GM12878 (cell line): Measurements from ENCODE around the gene ABTB1. TPM values are rescaled to one million over a fixed set of nuclear protein-coding genes. Genes with fewer than 3 reads are reported as not detected.

ENCODE experiments used
- ATAC-seq: fragments of 200-7000 bp; cut with Tn5 transposase; 3 replicates; pipeline ENCODE4 v1.9.1; 2020; ENCODE audit warnings: mild to moderate bottlenecking, moderate library complexity
- BruUV-seq: library from RNA; stranded (reverse); fragments of 400-500 nt; replicated peaks from 2 replicates; lab custom pipeline; 2021; lab: Mats Ljungman, UMichigan
- CTCF ChIA-PET: fragments of 300-600 bp; sonication (Branson Sonifier 250); formaldehyde crosslinking; extraction: SDS; loops from one replicate; lab custom pipeline; 2021; ENCODE audit warnings: inconsistent platforms; lab: Yijun Ruan, JAX
- POLR2A ChIA-PET: fragments of 350-600 bp; formaldehyde crosslinking; extraction: SDS; loops from one replicate; lab custom pipeline; 2021; ENCODE audit warnings: inconsistent platforms; lab: Charles Lee
- RAD21 ChIA-PET: fragments of 300-600 bp; sonication (Branson Sonifier 250); formaldehyde crosslinking; loops from one replicate; lab custom pipeline; 2023; ENCODE audit warnings: antibody characterized with exemption; ENCODE audit not compliant: unreplicated experiment; lab: Charles Lee
- SMC1A ChIA-PET: fragments of 300-600 bp; sonication (Branson Sonifier 250); formaldehyde crosslinking; loops from one replicate; lab custom pipeline; 2023; ENCODE audit not compliant: unreplicated experiment, uncharacterized antibody; lab: Charles Lee
- DNase-seq: peaks from one replicate; pipeline ENCODE4 v3.0.0-alpha.2; 2011; ENCODE audit warnings: low read depth, low spot score
- FAIRE-seq: peaks from 3 replicates; lab custom pipeline; 2011; peaks lifted over from hg19 to GRCh38; lab: Jason Lieb, UNC
- H2AFZ ChIP-seq: 2 replicates; pipeline ENCODE4 v1.6.0; 2011; ENCODE audit warnings: low read depth, low read length, control low read depth; ENCODE audit not compliant: control insufficient read depth
- H3K27ac ChIP-seq: 2 replicates; pipeline ENCODE4 v1.5.1; 2011; ENCODE audit warnings: control low read depth; ENCODE audit not compliant: control insufficient read depth, insufficient read depth
- H3K27me3 ChIP-seq, 2 experiments: replicated peaks in 1 of 2; 2 replicates each; pipeline versions ENCODE4 v1.6.0 to v1.6.1; 2011; ENCODE audit warnings: low read length in 1 of 2; ENCODE audit not compliant: control insufficient read depth in 2 of 2, insufficient read depth in 2 of 2
- H3K36me3 ChIP-seq, 2 experiments: 2 replicates each; pipeline ENCODE4 v1.5.1; 2011; ENCODE audit warnings: low read length in 1 of 2; ENCODE audit not compliant: control insufficient read depth in 2 of 2, insufficient read depth in 2 of 2
- H3K4me1 ChIP-seq: 2 replicates; pipeline ENCODE4 v1.6.1; 2011; ENCODE audit warnings: mild to moderate bottlenecking, low read length, moderate library complexity, mixed read lengths; ENCODE audit not compliant: control insufficient read depth, insufficient read depth
- H3K4me2 ChIP-seq: 2 replicates; pipeline ENCODE4 v1.6.0; 2011; ENCODE audit warnings: control low read depth; ENCODE audit not compliant: control insufficient read depth, insufficient read depth
- H3K4me3 ChIP-seq: fragments of 200-600 bp; sonication (generic); 2 replicates; pipeline ENCODE4 v1.5.1; 2016
- H3K79me2 ChIP-seq: 2 replicates; pipeline ENCODE4 v1.6.0; 2011; ENCODE audit warnings: low read length; ENCODE audit not compliant: control insufficient read depth, insufficient read depth
- H3K9ac ChIP-seq: 2 replicates; pipeline ENCODE4 v1.8.0; 2011; ENCODE audit warnings: low read length, control low read depth, mixed read lengths; ENCODE audit not compliant: control insufficient read depth, insufficient read depth
- H3K9me3 ChIP-seq: replicated peaks from 3 replicates; pipeline ENCODE4 v1.5.1; 2011; ENCODE audit warnings: mild to moderate bottlenecking, low read length; ENCODE audit not compliant: control insufficient read depth, insufficient read depth
- H4K20me1 ChIP-seq: 2 replicates; pipeline ENCODE4 v1.6.0; 2011; ENCODE audit not compliant: control insufficient read depth, insufficient read depth
- CBX5 ChIP-seq: sonication (generic); IDR thresholded peaks from 2 replicates; pipeline ENCODE4 v1.6.1; 2016; ENCODE audit warnings: low read depth, moderate library complexity, mild to moderate bottlenecking, inconsistent platforms
- CHD1 ChIP-seq: IDR thresholded peaks from 2 replicates; pipeline ENCODE4 v1.6.1; 2012; ENCODE audit warnings: low read depth, low read length, improper control_type of control experiment
- CUX1 ChIP-seq: IDR thresholded peaks from 2 replicates; pipeline ENCODE4 v1.6.1; 2012; ENCODE audit warnings: improper control_type of control experiment, low read depth, low read length; ENCODE audit not compliant: insufficient replicate concordance
- KLF5 ChIP-seq: fragments of 450-650 bp; IDR thresholded peaks from 2 replicates; pipeline ENCODE4 v1.6.1; 2014; ENCODE audit warnings: mild to moderate bottlenecking; ENCODE audit not compliant: partially characterized antibody
- MYC ChIP-seq: IDR thresholded peaks from 2 replicates; pipeline ENCODE4 v1.6.1; 2011; ENCODE audit warnings: mild to moderate bottlenecking, low read length, moderate library complexity, inconsistent platforms; ENCODE audit not compliant: insufficient read depth, insufficient replicate concordance, insufficient read length, severe bottlenecking
- NKRF ChIP-seq: fragments of 450-650 bp; conservative IDR thresholded peaks from 2 replicates; pipeline ENCODE4 v1.6.1; 2017; ENCODE audit warnings: mild to moderate bottlenecking, moderate library complexity
- NRF1 ChIP-seq: conservative IDR thresholded peaks from 2 replicates; pipeline ENCODE4 v1.6.1; 2011; ENCODE audit warnings: mild to moderate bottlenecking, low read depth, low read length, improper control_type of control experiment
- PML ChIP-seq: IDR thresholded peaks from 2 replicates; pipeline ENCODE4 v1.6.1; 2012; ENCODE audit warnings: low read length, inconsistent platforms
- POLR2AphosphoS5 ChIP-seq: IDR thresholded peaks from 2 replicates; pipeline ENCODE4 v1.6.1; 2011; ENCODE audit warnings: mild to moderate bottlenecking, low read length, inconsistent platforms
- RAD21 ChIP-seq: IDR thresholded peaks from 2 replicates; pipeline ENCODE4 v1.6.1; 2011; ENCODE audit warnings: mild to moderate bottlenecking, low read depth, low read length, moderate library complexity; ENCODE audit not compliant: insufficient read depth
- RELA ChIP-seq: fragments of 450-650 bp; IDR thresholded peaks from 2 replicates; pipeline ENCODE4 v1.8.0; 2014; ENCODE audit warnings: borderline replicate concordance; ENCODE audit not compliant: partially characterized antibody
- SPI1 ChIP-seq: IDR thresholded peaks from 2 replicates; pipeline ENCODE4 v1.6.1; 2011; ENCODE audit warnings: low read depth, mild to moderate bottlenecking, low read length, moderate library complexity, borderline replicate concordance; ENCODE audit not compliant: insufficient read depth
- STAT1 ChIP-seq: fragments of 450-650 bp; conservative IDR thresholded peaks from 2 replicates; pipeline ENCODE4 v1.6.1; 2014; ENCODE audit warnings: antibody characterized with exemption, mild to moderate bottlenecking
- STAT3 ChIP-seq: IDR thresholded peaks from 2 replicates; pipeline ENCODE4 v1.6.1; 2011; ENCODE audit warnings: low read depth, low read length, improper control_type of control experiment
- ZNF274 ChIP-seq: IDR thresholded peaks from one replicate; pipeline ENCODE4 v1.8.0; 2011; ENCODE audit not compliant: insufficient read length, insufficient read depth
- WGBS: methylation state at CpG from one replicate; pipeline ENCODE4 v1.1.6; 2016; ENCODE audit warnings: low lambda C conversion rate; ENCODE audit not compliant: insufficient replicate concordance, insufficient coverage; ENCODE audit errors: missing lambda C conversion rate; 5-methylcytosine and 5-hydroxymethylcytosine counted together
- in situ Hi-C: fragments of 300-500 bp; cut with MboI; formaldehyde crosslinking; loops from 9 replicates; pipeline ENCODE4 v1.14.3; 2018; ENCODE audit warnings: mixed read lengths
- intact Hi-C: fragments of 100-400 bp; cut with micrococcal nuclease; formaldehyde crosslinking; loops from one replicate; pipeline ENCODE4 v1.14.2; 2022; ENCODE audit not compliant: unreplicated experiment
- polyA plus RNA-seq, 11 experiments: library from polyadenylated mRNA; depleted of rRNA in 4 of 11; unstranded in 6 of 11; stranded (reverse) in 5 of 11; fragments of >200 nt; fragmentation: Nextera tagmentation in 4 of 11; fragmentation: Illumina TruSeq in 1 of 11; extraction: Ambion mirVana in 4 of 11; extraction: Trizol in 1 of 11; gene quantifications; 1 replicate in 1 of 11; 2 replicates in 10 of 11; pipeline versions ENCODE4 v1.2.1 to v1.2.3, GENCODE V29; 2011 to 2016; ENCODE audit warnings: inconsistent platforms in 2 of 11, missing spikeins in 2 of 11, low read depth in 1 of 11
- total RNA-seq, 4 experiments: library from RNA; depleted of rRNA in 3 of 4; stranded (reverse); fragments of >200 nt in 3 of 4; fragmentation: Illumina TruSeq in 1 of 4; extraction: Trizol in 1 of 4; gene quantifications; 2 replicates each; pipeline versions ENCODE4 v1.2.1 to v1.2.3, GENCODE V29; 2013 to 2021

ABTB1 gene
- total and polyA plus RNA-seq, 10 of the 15 experiments (the other 5 are each of a cell fraction or from before 2014, with no cell fraction given): 0.11 to 10.2 (median 7.1) TPM

- intact Hi-C loops: no loop called here
- Histone ChIP-seq H2AFZ (no peak overlapping the region), H3K27me3 (no peaks in the 10 kb centered on the region), H3K4me1 (no peaks in the 10 kb centered on the region), H3K9me3 (peaks cover 2% of the 10 kb centered on the region; the same call in 2 of the 3 replicates), H3K4me3 (no peak overlapping the region), H3K9ac (no peak overlapping the region), H3K36me3 (peaks cover 27 to 39% of the 10 kb centered on the region in 2 experiments; a peak in 3 of 4 replicates), H4K20me1 (no peaks in the 10 kb centered on the region), H3K79me2 (no peaks in the 10 kb centered on the region; the same call in none of the 2 replicates), H3K27ac (no peak overlapping the region), H3K4me2 (no peak overlapping the region)
- ChIA-PET POLR2A (no interaction called here), SMC1A (no interaction called here), CTCF (no interaction called here), RAD21 (no interaction called here)
- no TSS peak for BruUV-seq
- no peak for FAIRE-seq
- WGBS: 89% methylated on average over 7 of the region's 7 CpGs
- TF ChIP-seq NRF1 (no peak), CUX1 (no peak), CHD1 (no peak), SPI1 (no peak), RELA (no peak), CBX5 (no peak), STAT1 (no peak), KLF5 (no peak), PML (no peak), RAD21 (no peak), STAT3 (no peak), MYC (no peak), ZNF274 (no peak), POLR2AphosphoS5 (no peak), NKRF (no peak)
- ATAC-seq: no peak
- in situ Hi-C loops: no loop called here
- DNase-seq: no peak
Observed at GRCh38 chr3:127706312-127706711, 33.6 kb downstream of the ABTB1 start.
